ENCODE results near the gene GFAP. TPM values are rescaled to one million over a fixed set of nuclear protein-coding genes. Genes with fewer than 3 reads are reported as not detected.

Gene GFAP
- total and polyA plus RNA-seq, 2 experiments from 2014 or later: 0.10 TPM; not detected in 1

DNA sequence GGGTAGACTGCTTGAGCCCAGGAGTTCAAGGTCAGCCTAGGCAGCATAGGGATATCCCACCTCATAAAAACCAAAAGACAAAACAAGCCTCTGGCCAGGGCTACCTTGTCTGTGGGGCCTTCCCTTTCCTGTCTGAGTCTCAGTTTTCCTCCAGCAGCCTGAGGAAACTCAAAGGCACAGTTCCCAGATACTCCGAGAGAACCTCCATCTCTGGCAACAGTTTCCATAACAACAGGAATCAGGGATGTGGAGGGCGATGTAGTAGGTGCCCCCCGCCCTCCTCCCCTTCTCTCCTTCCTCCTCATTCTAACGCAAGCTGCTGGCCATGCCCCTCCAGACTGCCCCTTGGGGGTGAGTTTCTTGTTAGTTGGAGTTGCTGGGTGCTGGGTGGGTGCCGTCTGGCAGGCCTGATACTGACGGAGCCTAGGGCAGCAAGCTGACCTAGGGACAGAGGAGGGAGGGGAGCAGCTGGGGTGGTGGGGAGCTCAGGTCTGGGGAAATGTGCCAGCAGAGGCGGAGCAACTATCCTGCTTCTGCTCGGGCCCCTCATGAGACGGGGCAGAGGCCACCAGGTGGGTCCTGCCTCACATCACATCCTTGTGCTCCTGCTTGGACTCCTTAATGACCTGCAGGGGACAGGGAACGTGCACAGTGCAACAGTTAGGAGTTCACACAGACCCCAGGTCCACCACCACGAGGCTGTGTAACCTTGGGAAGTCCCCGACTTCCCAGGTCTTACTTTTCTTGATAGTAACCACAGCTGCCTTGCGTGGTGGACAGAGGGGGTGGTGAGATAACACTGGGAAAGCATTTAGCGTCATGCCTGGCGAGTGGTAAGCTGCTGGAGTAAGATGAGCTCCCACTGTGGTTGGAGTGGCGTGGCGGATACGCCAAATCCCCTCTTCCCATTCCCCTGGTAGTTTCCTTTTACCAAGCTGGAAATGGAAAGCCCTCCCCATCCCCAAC, 8.3 kb downstream of the GFAP start:
- peaks cover 21% of the 10 kb centered on the region for H3K4me1 ChIP-seq (ENCODE audit: insufficient read depth)
- no peaks in the 10 kb centered on the region for H3K9me3 ChIP-seq (ENCODE audit: low read depth)
- no peaks in the 10 kb centered on the region for H3K79me2 ChIP-seq
- TF ChIP-seq CTCF (IDR thresholded peaks at IDR 0.05; ENCODE audit: poor library complexity) (no peak), EZH2 (IDR thresholded peaks at IDR 0.05; ENCODE audit: borderline replicate concordance) (no peak), EZH2phosphoT487 (IDR thresholded peaks at IDR 0.05; ENCODE audit: low read depth, severe bottlenecking, unreplicated experiment) (no peak)
- WGBS (ENCODE audit: low lambda C conversion rate, missing lambda C conversion rate): 80% methylated on average over 18 of the region's 18 CpGs
- no peak overlapping the region for H2AFZ ChIP-seq
- peaks cover 4% of the 10 kb centered on the region for H3K27me3 ChIP-seq
- no peak overlapping the region for H3K27ac ChIP-seq
- no peak for DNase-seq (ENCODE audit: low spot score)
- no peak overlapping the region for H3K4me2 ChIP-seq
- H3K36me3 ChIP-seq (replicated peaks; ENCODE audit: insufficient read depth, low read depth): no peaks in the 10 kb centered on the region
- no peaks in the 10 kb centered on the region for H4K20me1 ChIP-seq (ENCODE audit: insufficient read depth, poor library complexity, severe bottlenecking)
- no peaks in the 10 kb centered on the region for H3K9me2 ChIP-seq (replicated peaks; ENCODE audit: insufficient read depth)
- no peak overlapping the region for H3K4me3 ChIP-seq

DNA sequence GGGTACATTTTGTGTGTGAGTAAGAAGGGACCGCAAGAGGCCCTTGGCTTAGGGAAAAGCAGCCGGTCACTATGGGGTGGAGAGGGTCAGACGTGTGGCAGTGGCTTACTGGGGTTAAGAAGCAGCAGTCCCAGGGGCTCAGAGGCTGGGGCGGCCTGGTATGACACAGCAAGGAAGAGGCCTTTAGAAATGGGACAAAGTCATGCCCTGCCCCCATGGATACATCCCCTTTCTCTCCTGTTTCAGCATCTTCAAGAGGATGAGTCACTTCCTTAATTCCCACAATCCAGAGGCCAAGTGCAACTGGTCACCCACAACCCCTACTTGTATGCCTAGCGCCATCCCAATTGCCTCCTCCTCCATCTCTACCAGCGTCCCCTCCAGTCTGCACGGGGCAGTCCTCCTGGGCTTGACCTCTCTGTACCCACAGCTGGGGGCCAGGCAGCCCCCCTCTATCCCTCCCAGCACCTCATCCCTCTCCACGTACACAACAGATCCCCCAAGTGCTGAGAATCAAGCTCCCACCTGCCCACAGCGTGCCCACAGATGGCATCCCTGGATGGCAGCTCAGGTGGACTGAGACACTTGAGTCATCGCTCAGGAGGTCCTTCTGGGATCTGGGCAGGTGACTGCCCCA, 9.2 kb downstream of the GFAP start:
- Histone ChIP-seq H3K4me2 (peak overlapping the region; percentile 60), H3K4me1 (ENCODE audit: insufficient read depth) (peaks cover 15% of the 10 kb centered on the region), H3K79me2 (no peaks in the 10 kb centered on the region), H2AFZ (no peak overlapping the region), H3K27me3 (no peaks in the 10 kb centered on the region), H4K20me1 (ENCODE audit: insufficient read depth, poor library complexity, severe bottlenecking) (no peaks in the 10 kb centered on the region), H3K27ac (peak overlapping the region; percentile 86), H3K9me2 (replicated peaks; ENCODE audit: insufficient read depth) (no peaks in the 10 kb centered on the region), H3K9me3 (ENCODE audit: low read depth) (no peaks in the 10 kb centered on the region), H3K36me3 (replicated peaks; ENCODE audit: insufficient read depth, low read depth) (no peaks in the 10 kb centered on the region), H3K4me3 (no peak overlapping the region)
- no peak for DNase-seq (ENCODE audit: low spot score)
- 89% methylated on average over 10 of the region's 10 CpGs for WGBS (ENCODE audit: low lambda C conversion rate, missing lambda C conversion rate)
- TF ChIP-seq EZH2 (IDR thresholded peaks at IDR 0.05; ENCODE audit: borderline replicate concordance): no peak
- TF ChIP-seq EZH2phosphoT487 (IDR thresholded peaks at IDR 0.05; ENCODE audit: low read depth, severe bottlenecking, unreplicated experiment): no peak
- no peak for TF ChIP-seq CTCF (IDR thresholded peaks at IDR 0.05; ENCODE audit: poor library complexity)

GRCh38 chr17:44905006-44906000, 10.0 kb downstream of the GFAP start:
- no peaks in the 10 kb centered on the region for H3K9me3 ChIP-seq (ENCODE audit: low read depth)
- no peaks in the 10 kb centered on the region for H3K36me3 ChIP-seq (replicated peaks; ENCODE audit: insufficient read depth, low read depth)
- no peaks in the 10 kb centered on the region for H3K27me3 ChIP-seq
- no peak overlapping the region for H3K4me3 ChIP-seq
- H3K4me1 ChIP-seq (ENCODE audit: insufficient read depth): peaks cover 14% of the 10 kb centered on the region
- H3K9me2 ChIP-seq (replicated peaks; ENCODE audit: insufficient read depth): no peaks in the 10 kb centered on the region
- no peaks in the 10 kb centered on the region for H4K20me1 ChIP-seq (ENCODE audit: insufficient read depth, poor library complexity, severe bottlenecking)
- H2AFZ ChIP-seq: no peak overlapping the region
- H3K79me2 ChIP-seq: no peaks in the 10 kb centered on the region
- TF ChIP-seq EZH2phosphoT487 (IDR thresholded peaks at IDR 0.05; ENCODE audit: low read depth, severe bottlenecking, unreplicated experiment): no peak
- TF ChIP-seq CTCF (IDR thresholded peaks at IDR 0.05; ENCODE audit: poor library complexity): no peak
- no peak for TF ChIP-seq EZH2 (IDR thresholded peaks at IDR 0.05; ENCODE audit: borderline replicate concordance)
- WGBS (ENCODE audit: low lambda C conversion rate, missing lambda C conversion rate): 77% methylated on average over 9 of the region's 9 CpGs
- peak overlapping the region; percentile 60 for H3K4me2 ChIP-seq
- peak overlapping the region; percentile 86 for H3K27ac ChIP-seq
- peak; percentile 56 for DNase-seq (ENCODE audit: low spot score)
